Thoracic aorta (tissue), 2 donors: ENCODE results near the gene MCF2L. TPM values are rescaled to one million over a fixed set of nuclear protein-coding genes. Genes with fewer than 3 reads are reported as not detected.
"Not testable (repeated sequence)": the region's sequence is repeated elsewhere in the genome, so short reads cannot be mapped to it uniquely, and the experiment has no call there.

Experiments used
- ATAC-seq: fragments of 150-250 bp; one replicate; pipeline ENCODE4 v1.8.0; 2017; ENCODE audit warnings: low read depth; ENCODE audit not compliant: insufficient number of reproducible peaks, low FRiP score
- DNase-seq: peaks from one replicate; pipeline ENCODE4 v3.0.0-alpha.2; 2020; ENCODE audit warnings: low spot score
- H3K27ac ChIP-seq, 2 donors: fragments of 200-600 bp; sonication (generic); 1 replicate in 1 of 2; 2 replicates in 1 of 2; pipeline ENCODE4 v1.5.1; 2016; ENCODE audit warnings: mild to moderate bottlenecking in 2 of 2, moderate library complexity in 2 of 2
- H3K27me3 ChIP-seq: fragments of 200-600 bp; sonication (generic); replicated peaks from 2 replicates; pipeline ENCODE4 v1.6.0; 2016; ENCODE audit warnings: mild to moderate bottlenecking; ENCODE audit not compliant: insufficient read depth
- H3K36me3 ChIP-seq: fragments of 200-600 bp; sonication (generic); one replicate; pipeline ENCODE4 v1.5.1; 2016
- H3K4me1 ChIP-seq, 2 donors: fragments of 200-600 bp; sonication (generic); 1 replicate in 1 of 2; 2 replicates in 1 of 2; pipeline versions ENCODE4 v1.5.1 to v1.6.0; 2016; ENCODE audit warnings: low read depth in 2 of 2, mild to moderate bottlenecking in 1 of 2; ENCODE audit not compliant: control insufficient read depth in 1 of 2
- H3K4me3 ChIP-seq: fragments of 200-600 bp; sonication (generic); 2 replicates; pipeline ENCODE4 v1.5.1; 2016; ENCODE audit warnings: mild to moderate bottlenecking
- H3K9me3 ChIP-seq: fragments of 200-600 bp; sonication (generic); 2 replicates; pipeline ENCODE4 v1.5.1; 2016
- total RNA-seq, 2 donors: library from RNA; depleted of rRNA; stranded (reverse); fragments of >200 nt; gene quantifications; one replicate each; pipeline versions ENCODE4 v1.1.0 to v1.2.3, GENCODE V29; 2016
- TF ChIP-seq, protein P1 (sequence below): fragments of 200-600 bp; sonication (generic); IDR thresholded peaks from one replicate; pipeline ENCODE4 v1.5.1; 2019; ENCODE audit warnings: antibody characterized with exemption

Gene MCF2L
- total RNA-seq, 2 donors from 2014 or later, result 34.9 to 49.2 TPM

GRCh38 chr13:113028336-113029060 lies 59.5 kb downstream of the MCF2L start:
- TF ChIP-seq, protein P1, sequence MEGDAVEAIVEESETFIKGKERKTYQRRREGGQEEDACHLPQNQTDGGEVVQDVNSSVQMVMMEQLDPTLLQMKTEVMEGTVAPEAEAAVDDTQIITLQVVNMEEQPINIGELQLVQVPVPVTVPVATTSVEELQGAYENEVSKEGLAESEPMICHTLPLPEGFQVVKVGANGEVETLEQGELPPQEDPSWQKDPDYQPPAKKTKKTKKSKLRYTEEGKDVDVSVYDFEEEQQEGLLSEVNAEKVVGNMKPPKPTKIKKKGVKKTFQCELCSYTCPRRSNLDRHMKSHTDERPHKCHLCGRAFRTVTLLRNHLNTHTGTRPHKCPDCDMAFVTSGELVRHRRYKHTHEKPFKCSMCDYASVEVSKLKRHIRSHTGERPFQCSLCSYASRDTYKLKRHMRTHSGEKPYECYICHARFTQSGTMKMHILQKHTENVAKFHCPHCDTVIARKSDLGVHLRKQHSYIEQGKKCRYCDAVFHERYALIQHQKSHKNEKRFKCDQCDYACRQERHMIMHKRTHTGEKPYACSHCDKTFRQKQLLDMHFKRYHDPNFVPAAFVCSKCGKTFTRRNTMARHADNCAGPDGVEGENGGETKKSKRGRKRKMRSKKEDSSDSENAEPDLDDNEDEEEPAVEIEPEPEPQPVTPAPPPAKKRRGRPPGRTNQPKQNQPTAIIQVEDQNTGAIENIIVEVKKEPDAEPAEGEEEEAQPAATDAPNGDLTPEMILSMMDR, result no peak
- Histone ChIP-seq H3K27ac (no peak overlapping the region), H3K9me3 (no peaks in the 10 kb centered on the region), H3K27me3 (no peaks in the 10 kb centered on the region), H3K4me3 (no peak overlapping the region), H3K4me1 (no peaks in the 10 kb centered on the region), H3K36me3 (no peaks in the 10 kb centered on the region)
- ATAC-seq (no peak), DNase-seq (no peak)

- no peaks in the 10 kb centered on the region for H3K36me3 ChIP-seq
- no peaks in the 10 kb centered on the region for H3K9me3 ChIP-seq
- H3K27ac ChIP-seq, result no peak overlapping the region
- TF ChIP-seq, protein P1, result no peak
- H3K27me3 ChIP-seq, result no peaks in the 10 kb centered on the region
- H3K4me1 ChIP-seq, result no peaks in the 10 kb centered on the region
- ATAC-seq (no peak), DNase-seq (no peak)
- no peak overlapping the region for H3K4me3 ChIP-seq
Observed at GRCh38 chr13:113029061-113029445, 60.0 kb downstream of the MCF2L start.

GRCh38 chr13:113029487-113030258 lies 60.7 kb downstream of the MCF2L start:
- Histone ChIP-seq H3K4me1 (no peaks in the 10 kb centered on the region), H3K27me3 (no peaks in the 10 kb centered on the region), H3K4me3 (no peak overlapping the region), H3K9me3 (no peaks in the 10 kb centered on the region), H3K36me3 (no peaks in the 10 kb centered on the region), H3K27ac (no peak overlapping the region)
- TF ChIP-seq, protein P1, result peak; percentile 50
- ATAC-seq (no peak), DNase-seq (no peak)

DNA sequence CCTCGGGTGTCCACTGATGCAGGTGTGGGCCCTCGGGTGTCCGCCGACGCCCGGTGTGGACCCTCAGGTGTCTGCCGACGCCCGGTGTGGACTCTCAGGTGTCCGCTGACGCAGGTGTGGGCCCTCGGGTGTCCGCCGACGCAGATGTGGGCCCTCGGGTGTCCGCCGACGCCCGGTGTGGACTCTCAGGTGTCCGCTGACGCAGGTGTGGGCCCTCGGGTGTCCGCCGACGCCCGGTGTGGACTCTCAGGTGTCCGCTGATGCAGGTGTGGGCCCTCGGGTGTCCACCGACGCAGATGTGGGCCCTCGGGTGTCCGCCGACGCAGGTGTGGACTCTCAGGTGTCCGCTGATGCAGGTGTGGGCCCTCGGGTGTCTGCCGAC lies 61.2 kb downstream of the MCF2L start:
- not testable (repeated sequence) for ATAC-seq

DNA sequence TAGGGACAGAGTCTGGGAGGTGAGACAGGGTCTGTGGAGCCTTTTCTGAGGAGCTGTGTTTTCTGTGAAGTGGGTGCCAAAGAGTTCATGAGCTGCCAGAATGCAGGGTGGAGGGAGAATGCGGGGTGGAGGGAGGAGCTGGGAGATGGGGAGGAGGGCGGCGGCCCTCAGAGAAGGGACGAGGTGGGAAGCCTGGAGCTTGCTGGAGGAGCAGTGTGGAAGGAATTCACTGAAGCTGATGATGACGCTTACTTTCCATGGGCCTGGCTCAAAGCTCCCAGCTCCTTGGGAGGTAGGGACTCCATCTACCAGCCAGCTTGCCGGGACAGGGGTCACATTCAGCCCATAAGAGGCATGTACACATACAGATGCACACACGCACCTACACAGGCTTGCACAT lies 62.5 kb downstream of the MCF2L start:
- Histone ChIP-seq H3K4me3 (no peak overlapping the region), H3K27ac (no peak overlapping the region), H3K36me3 (no peaks in the 10 kb centered on the region), H3K27me3 (no peaks in the 10 kb centered on the region), H3K4me1 (peaks cover 0 to 5% of the 10 kb centered on the region in 2 donors), H3K9me3 (no peaks in the 10 kb centered on the region)
- no peak for ATAC-seq
- TF ChIP-seq, protein P1, result no peak
- no peak for DNase-seq

More for the DNA sequence above, 61.2 kb downstream of the MCF2L start:
- not testable (repeated sequence) for H3K36me3 ChIP-seq, H3K9me3 ChIP-seq, H3K4me3 ChIP-seq, DNase-seq, H3K27ac ChIP-seq, H3K27me3 ChIP-seq, H3K4me1 ChIP-seq
